HG03439 (cell line): ENCODE data around the gene EPB41L1.
A peak's percentile ranks its signal among the peaks of the same experiment; 100 is the strongest.

ENCODE experiments used
- ATAC-seq: cut with Tn5 transposase; IDR thresholded peaks from one replicate; pipeline ENCODE4 v1.9.1; 2021; ENCODE audit warnings: mild to moderate bottlenecking, moderate library complexity; ENCODE audit not compliant: unreplicated experiment

The EPB41L1 gene

DNA sequence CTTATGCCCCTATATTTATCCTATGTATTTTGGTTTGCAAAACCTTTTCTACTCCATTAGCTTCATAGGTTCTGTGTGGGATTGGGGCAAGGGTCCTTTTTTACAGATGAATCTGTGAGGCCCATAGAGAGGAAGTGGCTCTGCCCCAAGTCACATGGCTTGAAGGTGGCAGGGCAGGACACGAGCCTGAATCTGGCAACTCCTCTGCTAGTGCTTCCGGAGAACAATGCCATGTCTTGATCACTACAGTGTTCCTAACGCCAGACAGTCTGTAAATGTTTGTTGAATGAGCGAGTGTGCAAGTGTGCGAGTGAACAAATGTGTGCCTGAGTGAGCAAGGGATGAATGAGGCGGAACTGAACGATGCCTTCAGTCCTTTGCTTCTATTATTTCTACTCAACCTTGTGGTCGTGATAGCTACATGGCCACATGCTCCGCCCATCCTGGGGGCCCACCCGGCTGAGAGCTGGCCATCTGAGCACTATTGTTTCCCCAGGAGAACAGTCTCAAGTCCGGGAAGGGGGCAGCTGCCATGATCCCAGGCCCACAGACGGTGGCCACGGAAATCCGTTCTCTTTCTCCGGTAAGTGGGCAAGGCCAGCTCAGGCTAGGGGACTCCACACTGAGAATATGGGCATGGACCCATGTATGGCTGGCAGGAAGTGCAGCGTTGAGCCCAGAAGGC, 64.0 kb downstream of the EPB41L1 start:
- ATAC-seq = no peak

DNA sequence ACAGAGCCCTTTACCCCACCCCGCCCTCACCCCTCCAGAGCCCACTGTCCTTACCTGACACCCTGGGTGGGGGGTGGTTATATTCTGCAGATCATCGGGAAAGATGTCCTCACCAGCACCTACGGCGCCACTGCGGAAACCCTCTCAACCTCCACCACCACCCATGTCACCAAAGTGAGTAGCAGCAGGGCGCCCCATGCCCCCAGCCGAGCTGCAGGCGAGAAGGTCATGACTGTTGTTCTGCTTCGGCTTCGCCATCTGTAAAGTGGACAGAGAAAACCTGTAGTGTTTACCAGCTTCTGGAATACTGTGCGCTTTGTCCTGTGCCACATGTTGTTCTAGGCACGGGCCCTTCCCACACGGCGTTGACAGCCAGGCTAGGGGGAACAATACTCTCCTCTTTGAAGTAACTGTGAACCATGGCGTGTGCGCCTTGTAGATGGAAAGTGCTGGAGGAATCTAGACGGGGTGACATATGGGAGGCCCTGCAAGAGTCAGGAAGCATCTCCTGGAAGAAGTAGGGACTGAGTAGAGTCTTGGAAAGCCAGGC, 65.2 kb downstream of the EPB41L1 start:
- ATAC-seq = no peak

DNA sequence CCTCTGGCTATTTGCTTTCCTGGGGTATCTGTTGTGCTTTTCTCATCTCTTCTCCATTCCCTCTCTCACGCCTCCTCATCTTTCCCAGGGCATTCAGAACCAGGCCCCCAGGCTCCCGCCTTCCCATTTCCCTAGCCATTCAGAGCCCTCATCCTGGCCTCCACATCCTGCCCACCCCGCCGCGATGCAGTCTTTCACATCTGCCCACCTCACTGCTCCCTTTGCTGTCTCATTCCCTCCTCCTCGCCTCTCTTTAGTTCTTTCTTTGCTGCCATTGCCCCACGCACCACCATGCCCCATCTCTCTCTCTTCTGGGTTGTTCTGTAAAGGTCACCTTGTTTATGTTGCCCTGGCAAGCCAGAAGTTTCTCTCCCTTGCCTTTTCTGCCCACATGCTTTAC, 71.1 kb downstream of the EPB41L1 start:
- ATAC-seq = no peak

DNA sequence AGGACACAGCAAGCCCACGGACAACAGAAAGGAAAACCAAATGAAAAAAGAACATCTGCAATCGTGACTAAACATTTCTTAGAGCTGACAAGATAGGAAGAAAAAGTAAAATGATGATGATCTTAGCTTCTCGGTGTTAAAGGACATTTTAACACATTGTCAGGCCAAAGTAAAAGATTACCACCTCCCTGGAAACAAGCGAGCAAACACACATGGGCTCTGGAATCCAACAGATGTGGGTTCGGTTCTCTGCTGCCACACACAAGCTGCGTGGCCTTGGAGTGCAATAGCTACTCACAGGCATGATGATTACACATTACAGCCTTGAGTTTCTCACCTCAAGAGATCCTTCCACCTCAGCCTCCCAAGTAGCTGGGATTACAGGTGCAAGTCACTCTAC, 74.2 kb downstream of the EPB41L1 start:
- no peak for ATAC-seq

DNA sequence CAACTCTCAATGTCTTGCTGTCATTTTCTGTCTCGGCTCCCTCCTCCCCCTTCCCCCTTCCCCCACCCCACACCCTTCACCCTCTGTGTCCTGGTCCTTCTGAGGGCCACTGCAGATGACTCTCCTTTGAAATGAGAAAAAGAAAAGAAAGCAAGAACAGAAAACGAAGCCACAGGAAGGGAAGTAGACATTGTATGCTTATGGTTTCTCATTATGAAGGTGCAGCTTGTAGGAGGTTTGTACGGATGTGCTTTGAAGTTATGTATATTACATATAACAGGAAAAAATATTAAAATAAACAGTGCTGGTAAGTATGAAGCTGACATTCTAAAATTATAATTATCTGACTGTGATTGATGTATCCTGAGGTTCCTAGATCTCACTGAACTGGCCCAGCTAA, 75.5 kb downstream of the EPB41L1 start:
- no peak for ATAC-seq

- no peak for ATAC-seq
Measured at GRCh38 chr20:36231331-36231730, 76.8 kb downstream of the EPB41L1 start.

- no peak for ATAC-seq
Measured at GRCh38 chr20:36234771-36235320, 80.3 kb downstream of the EPB41L1 start.

DNA sequence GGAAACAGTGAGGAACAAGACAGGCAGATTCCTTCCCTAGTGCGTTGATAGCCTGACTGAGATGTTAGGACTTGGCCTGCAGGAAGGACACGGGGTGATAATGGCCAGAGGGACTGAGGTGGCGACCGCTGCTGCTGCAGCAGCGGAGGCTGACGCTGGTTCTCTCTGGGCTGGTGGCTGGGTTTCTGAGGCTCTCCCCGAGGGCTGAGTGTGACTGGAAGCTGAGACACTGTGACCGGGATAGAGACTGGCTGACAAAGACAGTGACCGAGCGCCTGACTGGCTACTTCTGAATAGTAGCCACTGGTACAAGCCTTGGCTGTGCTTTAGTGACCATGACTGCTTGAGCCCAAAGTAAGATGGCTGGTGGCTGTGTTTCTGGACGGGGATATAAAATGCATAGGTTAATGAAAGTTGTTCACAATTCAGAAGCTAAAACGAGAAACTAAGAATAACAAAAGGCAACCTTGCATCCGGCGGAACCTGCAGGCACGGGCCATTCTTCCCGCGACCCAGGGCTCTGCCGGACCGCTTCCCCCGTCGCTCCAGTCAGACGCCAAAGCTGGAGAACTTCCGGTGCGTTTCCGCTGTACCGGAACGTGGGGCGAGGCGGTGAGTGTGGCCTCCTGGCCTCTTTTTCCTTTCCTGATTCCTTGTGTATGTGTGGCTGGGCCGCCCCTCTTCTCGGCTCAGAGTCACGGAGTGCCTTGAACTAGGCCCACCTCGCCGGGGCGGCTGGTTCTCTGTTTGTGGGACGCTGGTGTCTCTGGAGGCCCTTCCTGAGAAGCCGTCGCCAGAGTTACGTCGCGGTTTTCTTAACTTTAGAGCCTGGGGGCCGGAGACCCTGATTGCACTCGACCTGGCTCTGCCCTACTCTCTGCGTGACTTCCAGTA, 81.6 kb downstream of the EPB41L1 start, which contains the start of gene AAR2:
TSS of gene AAR2 (plus strand) at position 587 of the 894 bp plus-strand sequence. CDS start 3,391 bp downstream, outside the sequence.
- ATAC-seq = peak; percentile 80

DNA sequence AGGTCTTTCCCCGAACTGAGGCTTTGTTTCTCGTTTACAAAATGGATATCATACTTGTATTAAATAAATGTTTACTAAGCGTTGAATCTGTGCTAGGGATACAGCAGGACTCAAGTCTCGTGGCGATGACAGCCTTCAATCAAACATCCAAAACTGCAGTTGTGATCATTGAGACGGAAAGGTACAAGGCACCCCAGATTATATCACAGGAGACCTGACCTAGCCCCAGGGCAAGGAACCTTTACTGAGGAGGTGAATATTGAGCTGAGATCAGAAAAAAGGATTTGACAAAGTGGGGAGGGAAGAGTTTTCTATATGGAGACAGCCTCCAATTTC, 82.2 kb downstream of the EPB41L1 start:
- no peak for ATAC-seq

DNA sequence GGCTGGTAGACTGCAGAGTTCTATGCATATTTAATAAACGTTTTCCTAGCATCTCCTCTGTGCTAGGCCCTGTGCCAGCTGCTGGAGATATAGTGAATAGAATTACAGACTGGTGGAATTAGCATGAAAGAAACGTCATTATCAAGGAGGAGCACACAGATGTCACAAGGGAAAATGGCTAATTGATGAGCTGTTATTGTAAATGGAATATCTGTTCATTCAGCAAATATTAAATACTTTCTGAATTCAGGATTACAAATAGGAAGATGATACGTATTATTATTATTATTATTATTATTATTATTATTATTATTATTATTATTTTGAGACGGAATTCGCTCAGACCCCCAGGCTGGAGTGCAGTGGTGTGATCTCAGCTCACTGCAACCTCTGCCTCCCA, 82.9 kb downstream of the EPB41L1 start:
- ATAC-seq = no peak

GRCh38 chr20:36238153-36238552, 83.6 kb downstream of the EPB41L1 start:
- no peak for ATAC-seq

DNA sequence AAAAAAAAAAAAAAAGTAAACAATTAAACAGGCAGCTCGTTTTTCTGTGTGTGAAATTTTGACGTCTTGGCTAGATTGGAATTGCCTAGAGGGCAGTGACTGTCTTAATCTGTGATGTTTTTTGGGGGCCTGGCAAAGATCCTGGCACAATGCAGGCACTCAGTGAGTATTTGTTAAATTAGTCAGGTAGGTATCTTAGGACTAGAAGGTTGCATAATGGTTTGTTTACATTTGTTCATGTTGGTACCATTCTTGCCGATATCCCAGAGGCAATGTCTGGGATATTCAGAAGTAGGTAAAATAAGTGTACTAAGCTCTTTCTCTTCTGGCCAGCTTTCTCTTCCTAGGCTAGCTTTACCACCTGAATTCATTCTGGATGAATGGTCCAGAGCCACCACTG, 84.2 kb downstream of the EPB41L1 start:
- ATAC-seq = no peak

DNA sequence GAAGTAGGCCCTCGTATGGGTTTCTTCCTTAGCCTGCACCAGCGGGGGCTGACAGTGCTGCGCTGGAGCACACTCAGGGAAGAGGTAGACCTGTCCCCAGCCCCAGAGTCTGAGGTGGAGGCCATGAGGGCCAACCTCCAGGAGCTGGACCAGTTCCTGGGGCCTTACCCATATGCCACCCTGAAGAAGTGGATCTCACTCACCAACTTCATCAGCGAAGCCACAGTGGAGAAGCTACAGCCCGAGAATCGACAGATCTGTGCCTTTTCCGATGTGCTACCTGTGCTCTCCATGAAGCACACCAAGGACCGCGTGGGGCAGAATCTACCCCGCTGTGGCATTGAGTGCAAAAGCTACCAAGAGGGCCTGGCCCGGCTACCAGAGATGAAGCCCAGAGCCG, 85.5 kb downstream of the EPB41L1 start:
- no peak for ATAC-seq

DNA sequence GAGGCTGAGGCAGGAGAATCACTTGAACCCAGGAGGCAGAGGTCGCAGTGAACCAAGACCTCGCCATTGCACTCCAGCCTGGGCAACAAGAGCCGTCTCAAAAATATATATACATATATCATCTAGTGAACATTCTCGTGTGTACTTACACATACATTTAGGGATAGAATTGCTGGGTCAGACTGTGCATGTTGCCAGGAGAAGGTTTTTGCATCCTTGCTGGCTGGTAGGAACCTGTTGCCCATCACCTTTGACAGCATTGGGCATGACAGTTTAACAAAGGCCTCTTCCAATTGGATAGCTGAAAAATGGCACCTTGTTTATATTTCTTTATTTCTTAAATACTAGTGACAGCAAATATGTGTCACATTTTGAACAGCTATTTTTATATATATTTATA, 87.1 kb downstream of the EPB41L1 start:
- no peak for ATAC-seq

GRCh38 chr20:36243726-36244125, 89.2 kb downstream of the EPB41L1 start:
- no peak for ATAC-seq

- no peak for ATAC-seq
Measured at GRCh38 chr20:36246401-36246800, 91.9 kb downstream of the EPB41L1 start.

DNA sequence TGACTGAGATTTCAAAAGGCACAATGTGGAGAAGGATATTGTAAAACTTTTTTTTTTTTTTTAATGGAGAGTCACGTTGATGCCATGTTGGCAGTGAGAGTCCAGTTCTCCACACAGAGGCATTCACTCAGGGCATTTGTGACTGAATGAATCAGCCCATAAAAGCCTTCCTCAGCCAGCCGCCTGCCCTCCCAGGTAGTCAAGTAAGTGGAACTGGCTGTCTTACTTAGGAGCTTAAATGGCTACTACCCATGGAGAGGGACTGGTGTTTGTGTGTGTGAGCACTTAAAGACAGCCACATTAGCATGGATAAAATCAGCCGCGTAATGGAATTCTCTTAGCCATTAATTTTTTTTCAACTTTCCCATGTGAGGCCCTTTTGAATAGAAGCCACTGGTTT, 94.3 kb downstream of the EPB41L1 start:
- no peak for ATAC-seq

DNA sequence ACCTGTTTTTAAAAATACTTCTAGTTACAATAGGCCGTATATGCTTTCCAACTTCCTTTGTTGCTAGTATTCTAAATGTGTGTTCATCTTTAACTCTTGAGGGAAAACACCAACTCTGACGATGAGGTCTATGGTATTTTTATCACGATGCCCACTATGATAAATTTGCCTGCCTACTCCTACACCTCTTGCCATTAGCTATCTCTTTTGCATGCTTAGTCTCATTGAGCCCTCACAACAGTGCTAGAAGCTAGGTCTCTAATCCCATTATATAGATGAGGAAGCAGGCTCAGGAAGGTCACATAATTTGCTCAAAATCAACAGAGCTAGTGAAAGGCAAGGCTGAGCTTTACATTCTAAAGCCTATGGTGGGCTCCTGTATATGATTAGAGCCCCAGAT, 94.9 kb downstream of the EPB41L1 start:
- no peak for ATAC-seq

GRCh38 chr20:36251426-36251825, 96.9 kb downstream of the EPB41L1 start:
- ATAC-seq = no peak

DNA sequence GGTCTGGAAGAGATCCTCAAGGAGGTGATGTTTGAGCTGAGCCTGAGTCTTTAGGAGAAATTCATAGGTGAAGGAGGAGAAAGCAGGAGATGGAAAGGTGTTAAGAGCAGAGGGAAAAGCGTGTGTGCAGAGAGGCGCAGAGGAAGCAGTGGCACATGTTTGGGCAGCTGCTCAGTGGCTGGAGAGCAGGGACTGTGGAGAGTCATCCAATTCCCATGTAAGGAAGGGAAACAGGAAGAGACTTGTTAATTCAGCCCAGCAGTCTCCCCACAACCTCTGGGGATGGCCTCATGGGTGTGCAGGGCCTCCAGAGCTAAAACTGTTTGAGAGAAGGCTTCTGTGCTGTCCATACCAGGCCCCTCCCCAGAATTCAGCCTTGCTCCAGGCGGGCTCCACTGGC, 98.0 kb downstream of the EPB41L1 start:
- no peak for ATAC-seq

DNA sequence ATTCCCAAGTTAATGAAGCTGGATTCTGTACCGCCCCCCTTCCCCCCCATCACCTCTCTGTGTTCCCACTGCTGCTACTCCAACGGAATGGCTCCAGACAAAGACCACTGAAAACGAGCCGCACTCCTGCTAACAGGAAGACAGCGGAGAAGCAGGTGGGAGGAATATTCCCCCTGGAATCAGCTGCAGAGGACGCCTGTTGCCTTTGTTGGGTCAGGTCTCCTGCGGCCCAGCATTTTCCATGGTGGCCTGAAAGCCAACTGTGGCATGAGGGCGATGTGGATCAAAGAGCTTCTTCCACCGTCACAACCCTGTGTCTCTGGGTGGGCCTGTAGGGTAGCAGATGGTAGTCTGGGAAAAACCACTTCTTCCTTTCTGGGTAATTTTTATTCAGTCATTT, 98.5 kb downstream of the EPB41L1 start:
- ATAC-seq = no peak

- no peak for ATAC-seq
Measured at GRCh38 chr20:36254076-36254475, 99.5 kb downstream of the EPB41L1 start.
